ENCODE results near the gene VWA3A.

GRCh38 chr16:22144520-22144919, 52.2 kb downstream of the VWA3A start:
- no peak for TF ChIP-seq CTCF (IDR thresholded peaks at IDR 0.05)
- no peak for TF ChIP-seq POLR2A (IDR thresholded peaks at IDR 0.05)

Data from right lobe of liver (tissue), 4 donors.